ENCODE measurements around the gene FILIP1L. TPM values are rescaled to one million over a fixed set of nuclear protein-coding genes. Genes with fewer than 3 reads are reported as not detected.

FILIP1L gene
- total RNA-seq, 2 donors from 2014 or later: 270 to 279 TPM

- no peaks in the 10 kb centered on the region for H3K27me3 ChIP-seq (replicated peaks; ENCODE audit: insufficient read depth)
- H3K36me3 ChIP-seq: no peaks in the 10 kb centered on the region
- peak overlapping the region; percentile 12 for H3K4me3 ChIP-seq
- H3K9me3 ChIP-seq: no peaks in the 10 kb centered on the region
- H3K4me1 ChIP-seq (ENCODE audit: control insufficient read depth in 1 of 2, low read depth in 2 of 2): peaks cover 29 to 67% of the 10 kb centered on the region in 2 donors
- ATAC-seq (ENCODE audit: insufficient number of reproducible peaks, low FRiP score, low read depth) (peak; percentile 40), DNase-seq (ENCODE audit: low spot score) (no peak)
- H3K27ac ChIP-seq: peak overlapping the region; percentile 82 to 92
- no peak for TF ChIP-seq CTCF (IDR thresholded peaks at IDR 0.05)
Measured at GRCh38 chr3:100042166-100042981, 71.9 kb downstream of the FILIP1L start.

- Histone ChIP-seq H3K27ac (peak overlapping the region; percentile 82 to 92), H3K9me3 (no peaks in the 10 kb centered on the region), H3K4me3 (peak overlapping the region; percentile 12), H3K36me3 (no peaks in the 10 kb centered on the region), H3K4me1 (ENCODE audit: control insufficient read depth in 1 of 2, low read depth in 2 of 2) (peaks cover 24 to 57% of the 10 kb centered on the region in 2 donors), H3K27me3 (replicated peaks; ENCODE audit: insufficient read depth) (no peaks in the 10 kb centered on the region)
- DNase-seq (ENCODE audit: low spot score): no peak
- no peak for TF ChIP-seq CTCF (IDR thresholded peaks at IDR 0.05)
- peak; percentile 33 for ATAC-seq (ENCODE audit: insufficient number of reproducible peaks, low FRiP score, low read depth)
Measured at GRCh38 chr3:100041328-100041749, 73.0 kb downstream of the FILIP1L start.

- no peak for ATAC-seq (ENCODE audit: insufficient number of reproducible peaks, low FRiP score, low read depth)
- TF ChIP-seq CTCF (IDR thresholded peaks at IDR 0.05): no peak
- Histone ChIP-seq H3K9me3 (no peaks in the 10 kb centered on the region), H3K36me3 (no peaks in the 10 kb centered on the region), H3K4me3 (no peak overlapping the region), H3K27me3 (replicated peaks; ENCODE audit: insufficient read depth) (no peaks in the 10 kb centered on the region), H3K4me1 (ENCODE audit: control insufficient read depth in 1 of 2, low read depth in 2 of 2) (peaks cover 24 to 50% of the 10 kb centered on the region in 2 donors), H3K27ac (peak overlapping the region; percentile 82 to 92)
- no peak for DNase-seq (ENCODE audit: low spot score)
Measured at GRCh38 chr3:100040451-100041225, 73.7 kb downstream of the FILIP1L start.

- no peak for ATAC-seq (ENCODE audit: insufficient number of reproducible peaks, low FRiP score, low read depth)
- H3K27me3 ChIP-seq (replicated peaks; ENCODE audit: insufficient read depth): no peaks in the 10 kb centered on the region
- no peaks in the 10 kb centered on the region for H3K9me3 ChIP-seq
- TF ChIP-seq CTCF (IDR thresholded peaks at IDR 0.05): no peak
- peaks cover 29 to 51% of the 10 kb centered on the region in 2 donors for H3K4me1 ChIP-seq (ENCODE audit: control insufficient read depth in 1 of 2, low read depth in 2 of 2)
- no peak for DNase-seq (ENCODE audit: low spot score)
- no peak overlapping the region for H3K4me3 ChIP-seq
- H3K36me3 ChIP-seq: no peaks in the 10 kb centered on the region
- peak overlapping the region; percentile 82 to 92 for H3K27ac ChIP-seq
Measured at GRCh38 chr3:100039075-100039474, 75.2 kb downstream of the FILIP1L start.

- no peak overlapping the region for H3K4me3 ChIP-seq
- H3K9me3 ChIP-seq: no peaks in the 10 kb centered on the region
- H3K36me3 ChIP-seq: no peaks in the 10 kb centered on the region
- no peak for TF ChIP-seq CTCF (IDR thresholded peaks at IDR 0.05)
- peaks cover 14 to 52% of the 10 kb centered on the region in 2 donors for H3K4me1 ChIP-seq (ENCODE audit: control insufficient read depth in 1 of 2, low read depth in 2 of 2)
- DNase-seq (ENCODE audit: low spot score) (no peak), ATAC-seq (ENCODE audit: insufficient number of reproducible peaks, low FRiP score, low read depth) (no peak)
- no peak overlapping the region for H3K27ac ChIP-seq
- no peaks in the 10 kb centered on the region for H3K27me3 ChIP-seq (replicated peaks; ENCODE audit: insufficient read depth)
Measured at GRCh38 chr3:100033903-100034471, 80.3 kb downstream of the FILIP1L start.
